Uterine smooth muscle cell (primary cell): ENCODE data around the gene DDX1. TPM values are rescaled to one million over a fixed set of nuclear protein-coding genes. Genes with fewer than 3 reads are reported as not detected.

Source experiments
- total RNA-seq: library from RNA; depleted of rRNA; stranded (reverse); fragments of >200 nt; gene quantifications from 2 replicates; pipeline ENCODE4 v1.2.3, GENCODE V29; 2014

The DDX1 gene
- total RNA-seq: 103 and 105 TPM in 2 replicates

DNA sequence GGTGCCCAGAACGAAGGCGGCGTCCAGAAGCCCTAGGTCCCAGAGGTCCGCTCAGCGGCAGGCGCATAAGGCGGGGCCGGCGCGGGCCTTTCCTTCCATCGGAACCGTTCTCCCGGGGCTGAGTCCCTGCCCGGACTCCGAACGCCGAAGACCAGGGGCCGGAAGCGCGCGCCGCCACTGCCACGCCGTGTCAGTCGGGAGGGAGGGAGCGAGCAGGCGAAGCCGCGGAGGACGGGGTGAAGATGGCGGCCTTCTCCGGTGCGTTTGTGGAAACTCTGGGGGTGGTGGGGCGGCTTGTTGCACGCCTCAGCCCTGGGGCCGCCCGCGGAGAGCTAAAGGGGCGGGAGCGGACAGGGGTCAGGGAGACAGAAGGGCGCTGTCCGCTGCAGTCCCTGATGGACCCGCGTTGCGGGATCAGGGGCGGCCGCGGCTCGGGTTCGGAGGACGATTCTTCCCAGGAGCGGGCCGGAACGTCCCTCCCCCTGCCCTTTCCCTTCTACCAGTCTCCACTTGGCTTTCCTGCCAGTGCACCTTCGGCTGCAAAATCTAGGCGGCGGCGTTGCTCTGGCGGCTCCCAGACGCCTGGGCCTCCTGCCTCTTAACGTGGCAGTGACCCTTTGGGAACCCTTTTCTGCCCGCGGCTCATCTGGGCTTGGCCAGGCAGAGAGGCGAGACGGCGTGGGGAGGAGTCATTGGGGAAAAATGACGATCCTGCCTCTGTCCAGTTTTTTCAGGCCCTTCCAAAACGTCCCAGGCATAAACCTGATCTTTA lies at the start of gene DDX1:
Gene DDX1 (plus strand): TSS at position 177 of the 772 bp plus-strand sequence. CDS start 66 bp downstream, at position 243.

DNA sequence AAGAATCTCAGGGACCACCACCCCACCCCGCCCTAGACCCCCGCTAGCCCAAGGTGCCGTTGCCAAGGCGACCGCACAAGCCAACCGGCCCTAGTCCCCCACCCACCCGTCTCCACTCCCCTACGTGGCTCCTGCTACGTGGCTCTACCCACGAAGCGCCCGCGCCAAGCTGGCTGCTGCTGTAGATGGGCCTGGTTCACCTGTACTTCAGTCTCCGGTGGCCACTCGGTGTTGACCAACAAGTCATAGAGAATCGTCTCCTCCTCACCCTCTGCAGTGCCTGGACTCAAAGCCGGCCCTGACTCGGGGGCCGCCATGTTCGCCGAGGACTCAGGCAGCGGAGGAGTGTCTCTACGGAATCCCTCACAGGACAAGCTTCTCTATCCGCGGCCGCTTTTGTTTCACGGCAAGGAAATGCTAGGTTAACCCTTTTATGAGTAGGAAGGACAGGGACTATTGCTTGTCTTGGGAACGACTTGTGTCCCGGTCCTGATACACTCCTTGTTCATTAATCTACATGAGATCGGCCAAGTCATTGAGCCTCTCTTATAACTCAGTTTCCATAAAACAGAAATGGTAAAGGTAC lies 30.6 kb upstream of the DDX1 start, which contains the start of gene NBAS:
Gene NBAS (minus strand): TSS at position 347 of the 586 bp plus-strand sequence. CDS start 30 bp downstream, at position 317.

Other genes starting within 250 kb of the DDX1 start
- gene NBAS, start 30.5 kb upstream of the DDX1 start, total RNA-seq: 92.4 and 147 TPM in 2 replicates